A549 (cell line): ENCODE results near the gene PDE6G.

Source experiments
- BCL3 ChIP-seq: fragments of >200 bp; sonication (Bioruptor Twin); formaldehyde crosslinking; IDR thresholded peaks from 3 replicates; pipeline ENCODE4 v1.6.1; 2016
- BHLHE40 ChIP-seq: IDR thresholded peaks from 2 replicates; pipeline ENCODE4 v1.6.1; 2012; ENCODE audit warnings: low read depth, low read length, inconsistent platforms
- CHD4 ChIP-seq: fragments of 200-600 bp; sonication (generic); IDR thresholded peaks from 2 replicates; pipeline ENCODE4 v1.6.1; 2016; ENCODE audit warnings: antibody characterized with exemption, mild to moderate bottlenecking, borderline replicate concordance
- CTCF ChIP-seq: fragments of >200 bp; sonication (Bioruptor Twin); formaldehyde crosslinking; IDR thresholded peaks from 3 replicates; pipeline ENCODE4 v1.5.1; 2016
- EHMT2 ChIP-seq: fragments of 200-600 bp; sonication (generic); IDR thresholded peaks from 2 replicates; pipeline ENCODE4 v1.6.1; 2016; ENCODE audit warnings: antibody characterized with exemption, low read depth, mild to moderate bottlenecking, moderate library complexity
- EP300 ChIP-seq, 2 experiments: fragments of >200 bp; sonication (Bioruptor Twin); formaldehyde crosslinking; IDR thresholded peaks; 2 replicates in 1 of 2; 3 replicates in 1 of 2; pipeline ENCODE4 v1.6.1; 2016 to 2017
- FOXS1 ChIP-seq: fragments of 250-450 bp; sonication (Bioruptor Pico); IDR thresholded peaks from 2 replicates; pipeline ENCODE4 v1.5.0; 2020; ENCODE audit warnings: mild to moderate bottlenecking, moderate library complexity
- HOXA7 ChIP-seq: fragments of 250-450 bp; sonication (Bioruptor Pico); IDR thresholded peaks from 2 replicates; pipeline ENCODE4 v1.5.0; 2020; ENCODE audit warnings: mild to moderate bottlenecking, moderate library complexity
- PBX3 ChIP-seq: IDR thresholded peaks from 2 replicates; pipeline ENCODE4 v1.6.1; 2012
- SMC3 ChIP-seq: fragments of >200 bp; sonication (Bioruptor Twin); formaldehyde crosslinking; IDR thresholded peaks from 3 replicates; pipeline ENCODE4 v1.6.1; 2018; ENCODE audit warnings: inconsistent platforms
- SREBF2 ChIP-seq: fragments of 450-650 bp; IDR thresholded peaks from 2 replicates; pipeline ENCODE4 v1.6.1; 2014; ENCODE audit warnings: mild to moderate bottlenecking, moderate library complexity
- TP53 ChIP-seq: fragments of 250-450 bp; sonication (Bioruptor Pico); IDR thresholded peaks from 2 replicates; pipeline ENCODE4 v1.5.0; 2021; ENCODE audit warnings: mild to moderate bottlenecking, moderate library complexity
- USF2 ChIP-seq: fragments of 450-650 bp; IDR thresholded peaks from 2 replicates; pipeline ENCODE4 v1.6.1; 2014; ENCODE audit warnings: antibody characterized with exemption

GRCh38 chr17:81664051-81664470, 7.7 kb upstream of the PDE6G start:
- TF ChIP-seq EP300 (IDR thresholded peaks at IDR 0.05), result no peak
- no peak for TF ChIP-seq BHLHE40
- no peak for TF ChIP-seq CTCF
- no peak for TF ChIP-seq PBX3
- TF ChIP-seq SMC3, result no peak
- no peak for TF ChIP-seq SREBF2
- no peak for TF ChIP-seq EHMT2
- TF ChIP-seq CHD4, result no peak
- TF ChIP-seq USF2, result no peak
- TF ChIP-seq TP53 (CRISPR knock-in tag), result no peak
- no peak for TF ChIP-seq FOXS1
- no peak for TF ChIP-seq BCL3
- no peak for TF ChIP-seq HOXA7
